Measurements from ENCODE around the gene SPTLC1.
"Not testable (repeated sequence)": the region's sequence is repeated elsewhere in the genome, so short reads cannot be mapped to it uniquely, and the experiment has no call there.

The SPTLC1 gene

GRCh38 chr9:92035687-92036410, 79.4 kb downstream of the SPTLC1 start:
- Histone ChIP-seq H3K9ac (ENCODE audit: low read depth in 1 of 2, low read length in 2 of 2) (no peak overlapping the region), H3K36me3 (ENCODE audit: control insufficient read depth in 2 of 2, insufficient read depth in 2 of 2, low read length in 2 of 2) (peaks cover 47 to 57% of the 10 kb centered on the region in 2 donors), H3K27ac (ENCODE audit: low read depth in 2 of 2, low read length in 2 of 2) (peak overlapping the region; percentile 47 to 61), H3K9me3 (ENCODE audit: control insufficient read depth in 2 of 2, low read length in 2 of 2) (no peaks in the 10 kb centered on the region), H3K27me3 (ENCODE audit: control insufficient read depth in 2 of 2, insufficient read depth in 2 of 2, low read length in 2 of 2) (no peaks in the 10 kb centered on the region), H3K4me3 (ENCODE audit: low read length in 2 of 2) (no peak overlapping the region), H3K4me1 (ENCODE audit: control insufficient read depth in 2 of 2, insufficient read depth in 2 of 2, low read length in 2 of 2) (no peaks in the 10 kb centered on the region)

- no peak overlapping the region for H3K9ac ChIP-seq (ENCODE audit: low read depth in 1 of 2, low read length in 2 of 2)
- H3K4me3 ChIP-seq (ENCODE audit: low read length in 2 of 2), result no peak overlapping the region
- H3K4me1 ChIP-seq (ENCODE audit: control insufficient read depth in 2 of 2, insufficient read depth in 2 of 2, low read length in 2 of 2), result no peaks in the 10 kb centered on the region
- peaks cover 50 to 57% of the 10 kb centered on the region in 2 donors for H3K36me3 ChIP-seq (ENCODE audit: control insufficient read depth in 2 of 2, insufficient read depth in 2 of 2, low read length in 2 of 2)
- no peaks in the 10 kb centered on the region for H3K27me3 ChIP-seq (ENCODE audit: control insufficient read depth in 2 of 2, insufficient read depth in 2 of 2, low read length in 2 of 2)
- no peaks in the 10 kb centered on the region for H3K9me3 ChIP-seq (ENCODE audit: control insufficient read depth in 2 of 2, low read length in 2 of 2)
- peak overlapping the region; percentile 9 to 11 for H3K27ac ChIP-seq (ENCODE audit: low read depth in 2 of 2, low read length in 2 of 2)
Measured at GRCh38 chr9:92035146-92035545, 80.1 kb downstream of the SPTLC1 start.

- Histone ChIP-seq H3K9me3 (ENCODE audit: control insufficient read depth in 2 of 2, low read length in 2 of 2) (no peaks in the 10 kb centered on the region), H3K36me3 (ENCODE audit: control insufficient read depth in 2 of 2, insufficient read depth in 2 of 2, low read length in 2 of 2) (peaks cover 53 to 57% of the 10 kb centered on the region in 2 donors), H3K27ac (ENCODE audit: low read depth in 2 of 2, low read length in 2 of 2) (peak overlapping the region in 1 of 2 donors; percentile 4), H3K27me3 (ENCODE audit: control insufficient read depth in 2 of 2, insufficient read depth in 2 of 2, low read length in 2 of 2) (no peaks in the 10 kb centered on the region), H3K4me1 (ENCODE audit: control insufficient read depth in 2 of 2, insufficient read depth in 2 of 2, low read length in 2 of 2) (no peaks in the 10 kb centered on the region), H3K9ac (ENCODE audit: low read depth in 1 of 2, low read length in 2 of 2) (no peak overlapping the region), H3K4me3 (ENCODE audit: low read length in 2 of 2) (no peak overlapping the region)
Measured at GRCh38 chr9:92033991-92034390, 81.2 kb downstream of the SPTLC1 start.

- Histone ChIP-seq H3K9ac (ENCODE audit: low read depth in 1 of 2, low read length in 2 of 2) (no peak overlapping the region), H3K27ac (ENCODE audit: low read depth in 2 of 2, low read length in 2 of 2) (no peak overlapping the region), H3K36me3 (ENCODE audit: control insufficient read depth in 2 of 2, insufficient read depth in 2 of 2, low read length in 2 of 2) (peaks cover 52 to 53% of the 10 kb centered on the region in 2 donors), H3K27me3 (ENCODE audit: control insufficient read depth in 2 of 2, insufficient read depth in 2 of 2, low read length in 2 of 2) (no peaks in the 10 kb centered on the region), H3K9me3 (ENCODE audit: control insufficient read depth in 2 of 2, low read length in 2 of 2) (no peaks in the 10 kb centered on the region), H3K4me1 (ENCODE audit: control insufficient read depth in 2 of 2, insufficient read depth in 2 of 2, low read length in 2 of 2) (no peaks in the 10 kb centered on the region), H3K4me3 (ENCODE audit: low read length in 2 of 2) (no peak overlapping the region)
Measured at GRCh38 chr9:92033307-92033706, 81.9 kb downstream of the SPTLC1 start.

- Histone ChIP-seq H3K27ac (ENCODE audit: low read depth in 2 of 2, low read length in 2 of 2) (no peak overlapping the region), H3K9me3 (ENCODE audit: control insufficient read depth in 2 of 2, low read length in 2 of 2) (no peaks in the 10 kb centered on the region), H3K4me1 (ENCODE audit: control insufficient read depth in 2 of 2, insufficient read depth in 2 of 2, low read length in 2 of 2) (no peaks in the 10 kb centered on the region), H3K4me3 (ENCODE audit: low read length in 2 of 2) (no peak overlapping the region), H3K36me3 (ENCODE audit: control insufficient read depth in 2 of 2, insufficient read depth in 2 of 2, low read length in 2 of 2) (peaks cover 48 to 51% of the 10 kb centered on the region in 2 donors), H3K9ac (ENCODE audit: low read depth in 1 of 2, low read length in 2 of 2) (no peak overlapping the region), H3K27me3 (ENCODE audit: control insufficient read depth in 2 of 2, insufficient read depth in 2 of 2, low read length in 2 of 2) (no peaks in the 10 kb centered on the region)
Measured at GRCh38 chr9:92032891-92033290, 82.3 kb downstream of the SPTLC1 start.

GRCh38 chr9:92030367-92030766, 84.8 kb downstream of the SPTLC1 start:
- Histone ChIP-seq H3K27me3 (ENCODE audit: control insufficient read depth in 2 of 2, insufficient read depth in 2 of 2, low read length in 2 of 2) (no peaks in the 10 kb centered on the region), H3K36me3 (ENCODE audit: control insufficient read depth in 2 of 2, insufficient read depth in 2 of 2, low read length in 2 of 2) (peaks cover 31 to 33% of the 10 kb centered on the region in 2 donors), H3K9ac (ENCODE audit: low read depth in 1 of 2, low read length in 2 of 2) (no peak overlapping the region), H3K4me3 (ENCODE audit: low read length in 2 of 2) (no peak overlapping the region), H3K27ac (ENCODE audit: low read depth in 2 of 2, low read length in 2 of 2) (no peak overlapping the region), H3K9me3 (ENCODE audit: control insufficient read depth in 2 of 2, low read length in 2 of 2) (no peaks in the 10 kb centered on the region), H3K4me1 (ENCODE audit: control insufficient read depth in 2 of 2, insufficient read depth in 2 of 2, low read length in 2 of 2) (no peaks in the 10 kb centered on the region)

- Histone ChIP-seq H3K9ac (ENCODE audit: low read depth in 1 of 2, low read length in 2 of 2) (no peak overlapping the region), H3K27ac (ENCODE audit: low read depth in 2 of 2, low read length in 2 of 2) (no peak overlapping the region), H3K4me3 (ENCODE audit: low read length in 2 of 2) (no peak overlapping the region), H3K36me3 (ENCODE audit: control insufficient read depth in 2 of 2, insufficient read depth in 2 of 2, low read length in 2 of 2) (peaks cover 23 to 28% of the 10 kb centered on the region in 2 donors), H3K4me1 (ENCODE audit: control insufficient read depth in 2 of 2, insufficient read depth in 2 of 2, low read length in 2 of 2) (no peaks in the 10 kb centered on the region), H3K9me3 (ENCODE audit: control insufficient read depth in 2 of 2, low read length in 2 of 2) (no peaks in the 10 kb centered on the region), H3K27me3 (ENCODE audit: control insufficient read depth in 2 of 2, insufficient read depth in 2 of 2, low read length in 2 of 2) (no peaks in the 10 kb centered on the region)
Measured at GRCh38 chr9:92029553-92029952, 85.7 kb downstream of the SPTLC1 start.

GRCh38 chr9:92026206-92027002, 88.8 kb downstream of the SPTLC1 start:
- no peak overlapping the region for H3K27ac ChIP-seq (ENCODE audit: low read depth in 2 of 2, low read length in 2 of 2)
- H3K4me3 ChIP-seq (ENCODE audit: low read length in 2 of 2), result no peak overlapping the region
- peaks cover 4 to 9% of the 10 kb centered on the region in 2 donors for H3K36me3 ChIP-seq (ENCODE audit: control insufficient read depth in 2 of 2, insufficient read depth in 2 of 2, low read length in 2 of 2)
- H3K9ac ChIP-seq (ENCODE audit: low read depth in 1 of 2, low read length in 2 of 2), result no peak overlapping the region
- H3K9me3 ChIP-seq (ENCODE audit: control insufficient read depth in 2 of 2, low read length in 2 of 2), result no peaks in the 10 kb centered on the region
- H3K4me1 ChIP-seq (ENCODE audit: control insufficient read depth in 2 of 2, insufficient read depth in 2 of 2, low read length in 2 of 2), result no peaks in the 10 kb centered on the region
- H3K27me3 ChIP-seq (ENCODE audit: control insufficient read depth in 2 of 2, insufficient read depth in 2 of 2, low read length in 2 of 2), result no peaks in the 10 kb centered on the region

GRCh38 chr9:92021785-92022541, 93.2 kb downstream of the SPTLC1 start:
- H3K27ac ChIP-seq (ENCODE audit: low read depth in 2 of 2, low read length in 2 of 2); H3K4me1 ChIP-seq (ENCODE audit: control insufficient read depth in 2 of 2, insufficient read depth in 2 of 2, low read length in 2 of 2); H3K9ac ChIP-seq (ENCODE audit: low read depth in 1 of 2, low read length in 2 of 2); H3K27me3 ChIP-seq (ENCODE audit: control insufficient read depth in 2 of 2, insufficient read depth in 2 of 2, low read length in 2 of 2); H3K36me3 ChIP-seq (ENCODE audit: control insufficient read depth in 2 of 2, insufficient read depth in 2 of 2, low read length in 2 of 2); H3K4me3 ChIP-seq (ENCODE audit: low read length in 2 of 2); H3K9me3 ChIP-seq (ENCODE audit: control insufficient read depth in 2 of 2, low read length in 2 of 2): not testable (repeated sequence)

- H3K27ac ChIP-seq (ENCODE audit: low read depth in 2 of 2, low read length in 2 of 2), result no peak overlapping the region
- no peaks in the 10 kb centered on the region for H3K36me3 ChIP-seq (ENCODE audit: control insufficient read depth in 2 of 2, insufficient read depth in 2 of 2, low read length in 2 of 2)
- H3K27me3 ChIP-seq (ENCODE audit: control insufficient read depth in 2 of 2, insufficient read depth in 2 of 2, low read length in 2 of 2), result no peaks in the 10 kb centered on the region
- no peaks in the 10 kb centered on the region for H3K4me1 ChIP-seq (ENCODE audit: control insufficient read depth in 2 of 2, insufficient read depth in 2 of 2, low read length in 2 of 2)
- H3K9ac ChIP-seq (ENCODE audit: low read depth in 1 of 2, low read length in 2 of 2), result no peak overlapping the region
- no peak overlapping the region for H3K4me3 ChIP-seq (ENCODE audit: low read length in 2 of 2)
- no peaks in the 10 kb centered on the region for H3K9me3 ChIP-seq (ENCODE audit: control insufficient read depth in 2 of 2, low read length in 2 of 2)
Measured at GRCh38 chr9:92019658-92020057, 95.6 kb downstream of the SPTLC1 start.
